ENCODE measurements around the gene IL13.

IL13 gene

GRCh38 chr5:132673488-132673887, 15.5 kb downstream of the IL13 start:
- DNase-seq = no peak

GRCh38 chr5:132673939-132674630, 16.1 kb downstream of the IL13 start, which contains the start of gene IL4:
Gene IL4 (plus strand): TSS chr5:132673989. CDS start chr5:132674051, 62 bp downstream.
- DNase-seq = no peak

DNA sequence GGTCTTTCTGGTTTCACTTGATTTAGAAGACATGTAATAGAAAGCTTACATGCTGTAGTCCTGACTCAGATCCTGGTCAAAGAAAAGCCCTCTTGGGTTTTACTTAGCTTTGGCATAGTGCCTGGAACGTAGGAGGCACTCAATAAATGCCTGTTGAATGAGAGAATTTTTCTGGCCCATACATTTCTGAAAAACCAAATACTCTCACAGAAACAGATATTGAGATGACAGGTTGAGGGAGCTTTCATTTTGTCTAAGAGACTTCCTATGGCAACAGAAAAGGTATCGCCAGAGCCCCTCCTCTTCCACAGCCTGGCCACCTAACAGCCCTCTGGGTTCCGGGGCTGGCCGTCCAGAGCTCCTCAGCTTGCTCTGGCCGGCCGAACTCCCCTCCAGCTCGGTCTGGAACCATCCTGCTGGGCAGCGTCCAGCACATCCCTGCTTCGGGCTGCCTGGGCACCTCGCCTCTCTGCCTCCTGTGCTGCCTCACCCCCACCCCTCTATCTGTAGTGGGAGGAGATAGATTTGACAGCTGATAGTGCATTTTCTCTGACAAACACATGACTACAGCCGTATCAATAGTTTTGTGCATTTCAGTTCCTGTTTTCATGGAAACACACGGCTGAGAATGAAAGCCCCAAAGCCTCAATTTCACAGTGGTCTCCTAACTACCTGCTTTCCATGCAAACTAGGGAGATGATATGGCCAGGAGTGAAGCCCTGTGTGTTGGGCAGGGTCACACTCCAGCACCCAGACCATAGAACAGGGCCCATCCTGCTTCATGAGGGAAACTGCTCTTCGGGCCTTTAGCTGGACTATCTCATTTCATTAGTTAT, 16.9 kb downstream of the IL13 start:
- DNase-seq = peak; percentile 15

DNA sequence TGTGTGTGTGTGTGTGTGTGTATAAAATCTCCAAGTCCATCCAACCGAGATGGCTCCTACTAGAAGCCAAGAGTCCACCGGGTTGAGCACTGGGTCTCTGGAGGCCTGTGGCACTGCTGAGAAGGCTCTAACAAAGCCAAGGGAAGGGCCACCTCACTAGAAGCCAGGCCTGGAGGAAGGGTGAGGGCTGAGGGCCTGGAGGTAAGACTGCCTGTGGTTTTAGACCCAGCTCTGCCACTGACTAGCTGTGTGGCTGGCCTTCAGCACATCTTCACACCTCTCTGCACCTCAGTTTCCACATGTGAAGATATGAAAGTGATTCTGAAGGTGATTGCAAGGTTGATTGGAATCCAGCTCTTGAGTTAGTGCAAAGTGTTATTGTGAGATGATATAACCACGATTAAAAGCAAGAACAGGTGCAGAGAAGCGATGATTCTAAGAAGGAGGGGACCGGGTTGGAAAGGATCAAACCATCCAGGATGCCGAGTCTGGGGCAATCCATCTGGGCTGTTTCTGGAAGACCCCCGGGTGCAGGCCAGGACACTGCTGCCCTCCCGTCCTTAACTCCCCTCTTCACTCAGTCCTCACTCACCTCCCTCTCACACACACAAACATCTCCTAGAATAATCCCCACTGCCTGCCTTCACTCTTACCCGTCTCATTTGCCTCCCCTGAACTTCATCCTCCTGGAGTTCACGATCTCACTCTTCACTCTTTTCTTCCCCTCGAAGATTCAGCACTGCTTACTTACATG, 18.1 kb downstream of the IL13 start:
- no peak for DNase-seq

- DNase-seq = no peak
Observed at GRCh38 chr5:132677191-132677590, 19.2 kb downstream of the IL13 start.

GRCh38 chr5:132677682-132678400, 19.9 kb downstream of the IL13 start:
- DNase-seq = no peak

DNA sequence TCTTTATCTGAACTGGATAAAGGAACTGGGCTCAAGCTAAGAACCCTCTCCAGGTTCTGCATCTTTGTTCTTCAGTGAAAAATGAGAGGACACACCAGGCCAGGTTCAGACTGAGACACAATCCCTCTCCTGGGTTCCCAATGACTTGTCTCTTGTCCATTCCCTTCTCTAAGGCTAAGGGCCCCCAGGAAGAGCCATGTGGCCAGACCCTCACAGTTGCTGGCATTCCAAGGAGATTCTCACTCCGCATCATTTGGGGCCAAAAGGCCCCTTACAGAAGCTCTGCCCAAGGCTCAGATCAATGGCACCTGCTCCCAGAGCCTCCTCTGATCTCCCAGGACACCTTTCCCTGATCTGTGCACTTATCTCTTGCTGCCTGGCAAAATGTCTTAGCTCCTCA, 20.8 kb downstream of the IL13 start:
- DNase-seq = no peak

- DNase-seq = no peak
Observed at GRCh38 chr5:132679166-132679565, 21.2 kb downstream of the IL13 start.

DNA sequence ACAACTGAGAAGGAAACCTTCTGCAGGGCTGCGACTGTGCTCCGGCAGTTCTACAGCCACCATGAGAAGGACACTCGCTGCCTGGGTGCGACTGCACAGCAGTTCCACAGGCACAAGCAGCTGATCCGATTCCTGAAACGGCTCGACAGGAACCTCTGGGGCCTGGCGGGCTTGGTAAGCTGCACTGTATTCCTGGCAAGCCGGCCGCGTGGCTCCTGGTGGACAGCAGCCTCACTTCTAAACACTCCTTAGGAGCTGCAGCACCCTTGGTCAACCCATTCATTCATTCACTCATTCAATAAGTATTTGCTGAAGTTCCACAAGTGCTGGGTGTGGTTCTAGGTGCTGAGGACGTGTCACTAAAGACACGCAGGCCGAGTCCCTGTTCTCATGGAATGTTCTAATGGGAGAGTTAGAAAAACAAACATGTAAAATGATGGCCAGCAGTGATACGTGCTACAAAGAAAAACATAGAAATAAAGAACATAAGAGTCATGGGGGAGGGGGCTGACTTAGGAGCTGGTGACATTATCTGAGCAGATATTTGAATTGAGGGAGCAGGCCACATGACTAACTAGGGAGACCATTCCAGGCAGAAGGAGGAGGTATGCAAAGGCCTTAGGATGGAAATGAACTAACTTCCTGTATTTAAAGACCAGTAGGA, 21.9 kb downstream of the IL13 start:
- no peak for DNase-seq

DNA sequence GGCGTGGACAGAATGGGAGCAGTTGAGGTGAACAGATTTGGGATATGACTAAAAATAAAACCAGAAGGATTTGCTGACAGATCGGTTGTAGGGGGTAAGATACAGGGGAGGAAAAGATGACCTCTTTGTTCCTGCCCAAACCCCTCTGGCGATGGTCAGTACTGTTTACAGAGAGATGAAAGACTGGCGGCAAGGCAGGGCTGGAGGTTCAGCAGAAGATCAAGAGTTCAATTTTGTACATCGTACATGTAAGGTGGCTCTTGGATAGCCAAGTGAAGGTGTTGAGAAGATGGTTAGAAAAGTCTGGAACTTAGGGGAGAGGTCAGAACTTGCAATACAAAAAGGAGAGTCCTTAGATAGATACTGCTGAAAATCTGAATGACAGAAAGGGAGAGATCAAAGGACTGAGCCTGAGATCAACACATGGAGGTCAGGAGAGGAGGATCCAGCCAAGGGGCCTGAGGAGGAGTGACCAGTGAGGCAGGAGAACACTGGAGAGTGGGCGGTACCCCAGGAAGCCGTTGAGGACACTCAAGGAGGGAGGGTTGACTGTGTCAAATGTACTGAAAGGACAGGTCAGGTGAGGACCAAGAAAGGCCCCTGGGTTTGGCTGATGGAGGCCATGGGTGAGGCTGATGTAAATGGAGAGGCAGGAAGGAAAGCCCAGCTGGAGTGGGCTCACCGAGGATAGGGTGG, 23.0 kb downstream of the IL13 start:
- no peak for DNase-seq

GRCh38 chr5:132681476-132681831, 23.5 kb downstream of the IL13 start:
- DNase-seq = no peak

- no peak for DNase-seq
Observed at GRCh38 chr5:132681983-132682382, 24.0 kb downstream of the IL13 start.

DNA sequence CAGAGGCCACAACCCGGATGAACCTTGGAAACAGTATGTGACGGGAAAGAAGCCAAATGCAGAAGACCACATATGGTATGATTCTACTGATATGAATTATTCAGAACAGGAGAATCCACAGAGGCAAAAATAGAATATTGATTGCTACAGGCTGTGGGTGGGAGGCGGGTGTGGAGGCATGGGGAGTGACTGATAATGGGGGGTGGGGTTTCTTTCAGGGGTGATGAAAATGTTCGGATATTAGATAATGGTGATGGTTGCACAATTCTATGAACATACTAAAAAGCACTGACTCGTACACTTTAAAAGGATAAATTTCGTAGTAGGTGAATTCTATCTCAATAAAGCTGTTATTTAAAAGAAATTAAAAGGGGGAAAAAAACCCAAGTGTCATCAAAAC, 26.5 kb downstream of the IL13 start:
- no peak for DNase-seq

- DNase-seq = no peak
Observed at GRCh38 chr5:132684922-132685720, 27.1 kb downstream of the IL13 start.

DNA sequence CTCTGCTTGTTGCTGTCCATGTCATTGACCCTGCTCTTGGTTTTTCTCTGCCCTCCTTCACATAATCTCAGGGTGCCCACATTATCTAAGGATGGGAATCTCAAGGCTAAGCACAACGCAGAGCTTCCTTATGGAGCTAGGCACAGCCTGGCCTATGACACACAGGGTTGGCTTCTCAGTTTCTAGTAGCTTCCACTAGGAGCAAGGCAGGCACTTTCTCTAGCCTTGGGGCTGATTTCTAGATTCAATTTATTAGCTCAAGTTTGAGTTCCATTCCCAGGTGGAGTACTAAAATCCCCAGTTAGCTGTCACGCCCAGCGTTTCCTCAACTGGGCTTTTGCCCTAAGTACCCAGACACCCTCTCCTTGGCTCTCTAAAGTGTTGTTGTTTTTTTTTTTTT, 28.2 kb downstream of the IL13 start:
- no peak for DNase-seq

DNA sequence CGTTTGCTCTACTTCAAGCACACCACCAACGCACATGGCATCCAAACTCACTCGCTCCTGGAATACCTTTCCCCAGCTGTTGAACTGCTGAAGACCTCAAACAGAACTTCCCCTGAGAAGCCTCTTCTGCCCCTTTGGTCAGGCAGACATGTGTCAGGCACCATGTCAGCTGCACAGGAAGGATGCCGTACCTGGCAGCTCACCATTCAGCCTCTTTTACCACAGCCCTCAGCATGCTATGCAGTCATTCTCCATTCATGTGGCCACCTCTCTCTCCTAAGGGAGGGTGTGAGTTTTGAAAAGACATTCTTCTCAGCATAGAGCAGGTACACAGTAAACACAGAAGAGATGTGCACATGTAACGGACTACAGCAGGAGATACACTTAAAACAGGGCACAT, 30.0 kb downstream of the IL13 start:
- no peak for DNase-seq

DNA sequence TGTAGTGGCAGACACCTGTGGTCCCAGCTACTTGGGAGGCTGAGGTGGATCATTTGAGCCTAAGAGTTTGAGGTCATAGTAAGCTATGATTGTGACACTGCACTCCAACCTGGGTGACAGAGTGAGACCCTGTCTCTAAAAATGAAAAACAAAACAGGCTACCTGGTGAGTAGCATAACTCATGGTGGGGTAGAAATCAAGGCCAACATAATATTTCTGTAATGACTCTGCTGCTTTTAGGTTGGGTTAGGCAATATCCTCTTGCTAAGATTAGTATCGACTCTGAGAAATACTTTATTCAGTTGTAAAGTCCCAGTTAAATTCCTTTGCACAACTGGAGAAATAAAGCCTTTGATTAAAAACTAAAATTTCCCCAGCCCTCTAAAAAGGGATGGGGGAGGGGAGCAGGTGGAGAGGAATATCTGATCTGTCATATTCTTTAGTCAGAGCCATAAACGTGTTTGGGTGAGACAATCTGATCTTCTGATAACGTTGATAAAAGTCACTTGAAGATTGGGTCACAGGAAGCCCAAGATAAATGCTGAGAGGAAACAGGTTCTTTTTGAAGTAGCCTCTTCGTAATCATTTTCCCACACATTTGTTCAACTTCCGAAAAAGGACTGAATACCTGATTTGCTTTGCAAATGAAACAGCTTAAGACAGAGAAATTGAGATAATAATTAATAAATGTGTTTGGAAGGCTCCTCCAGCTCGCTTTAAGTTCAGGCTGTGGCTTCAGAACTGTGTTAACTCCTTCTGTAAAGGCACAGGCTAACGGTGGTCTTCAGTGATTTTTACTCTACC, 30.8 kb downstream of the IL13 start:
- DNase-seq = no peak

DNA sequence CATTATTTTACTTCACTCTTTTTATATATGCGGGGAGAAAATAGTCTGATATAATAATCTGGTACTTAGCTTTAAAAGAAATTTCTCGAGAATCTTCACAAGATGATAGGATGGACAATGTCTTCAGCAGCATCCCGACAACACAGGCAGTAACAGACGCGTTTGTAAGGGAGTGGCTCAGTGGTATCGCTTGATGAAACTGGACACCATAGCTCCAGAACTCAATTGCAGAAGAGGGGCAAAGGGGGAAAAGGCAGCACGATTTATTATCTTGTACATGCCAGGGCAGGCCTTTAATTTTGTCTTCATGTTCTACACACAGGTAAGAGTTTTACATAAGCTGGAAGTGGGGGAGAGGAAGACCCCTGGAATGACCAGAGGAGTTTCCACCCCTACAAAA, 31.5 kb downstream of the IL13 start:
- no peak for DNase-seq

DNA sequence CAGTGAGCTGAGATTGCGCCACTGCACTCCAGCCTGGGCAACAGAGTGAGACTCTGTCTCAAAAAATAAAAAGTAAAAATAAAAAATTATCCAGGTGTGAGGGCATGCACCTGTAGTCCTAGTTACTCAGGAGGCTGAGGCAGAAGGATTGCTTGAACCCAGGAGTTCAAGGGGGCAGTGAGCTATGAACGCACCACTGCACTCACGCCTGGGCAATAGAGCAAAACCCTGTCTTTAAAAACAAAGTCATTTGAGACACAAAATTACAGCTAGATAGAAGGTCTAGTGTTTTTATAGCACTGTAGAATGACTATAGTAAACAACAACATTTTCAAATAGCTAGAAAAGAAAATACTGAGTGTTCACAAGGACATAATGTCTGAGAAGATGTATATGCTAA, 32.2 kb downstream of the IL13 start:
- DNase-seq = no peak
